ENCODE data around the gene RAB11A. TPM values are rescaled to one million over a fixed set of nuclear protein-coding genes. Genes with fewer than 3 reads are reported as not detected.

Gene RAB11A
- total RNA-seq, result 50.3 and 51.0 TPM in 2 replicates

DNA sequence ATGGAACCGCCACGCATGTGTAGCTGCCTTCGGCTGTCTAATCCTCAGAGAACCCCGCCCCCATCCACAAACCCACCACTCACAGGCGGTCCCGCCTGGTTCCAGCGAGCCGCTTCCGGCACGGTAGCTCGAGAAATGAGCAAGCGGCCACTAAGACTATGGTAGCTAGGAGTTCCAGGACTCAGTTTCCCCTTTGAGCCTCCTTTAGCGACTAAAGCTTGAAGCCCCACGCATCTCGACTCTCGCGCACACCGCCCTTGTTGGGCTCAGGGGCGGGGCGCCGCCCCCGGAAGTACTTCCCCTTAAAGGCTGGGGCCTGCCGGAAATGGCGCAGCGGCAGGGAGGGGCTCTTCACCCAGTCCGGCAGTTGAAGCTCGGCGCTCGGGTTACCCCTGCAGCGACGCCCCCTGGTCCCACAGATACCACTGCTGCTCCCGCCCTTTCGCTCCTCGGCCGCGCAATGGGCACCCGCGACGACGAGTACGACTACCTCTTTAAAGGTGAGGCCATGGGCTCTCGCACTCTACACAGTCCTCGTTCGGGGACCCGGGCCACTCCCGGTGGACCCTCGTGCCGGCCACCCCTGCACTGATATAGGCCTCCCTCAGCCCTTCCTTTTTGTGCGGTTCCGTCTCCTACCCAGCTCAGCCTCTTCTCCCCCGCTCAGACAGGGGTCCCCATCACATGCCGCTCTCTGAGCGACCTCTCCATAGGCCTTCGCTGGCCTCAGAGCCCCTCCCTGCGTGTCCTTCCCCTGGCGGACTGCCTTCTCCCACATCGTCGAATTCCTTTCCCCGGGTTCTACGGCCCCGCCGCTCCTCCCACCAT, at the start of gene RAB11A:
RAB11A (plus strand) TSS at position 366 of the 828 bp plus-strand sequence; CDS start at position 461, 95 bp downstream.
- H3K4me3 ChIP-seq (ENCODE audit: low read depth, low read length), result peak within 1 kb of the TSS; percentile 92
- TF ChIP-seq, protein P1, sequence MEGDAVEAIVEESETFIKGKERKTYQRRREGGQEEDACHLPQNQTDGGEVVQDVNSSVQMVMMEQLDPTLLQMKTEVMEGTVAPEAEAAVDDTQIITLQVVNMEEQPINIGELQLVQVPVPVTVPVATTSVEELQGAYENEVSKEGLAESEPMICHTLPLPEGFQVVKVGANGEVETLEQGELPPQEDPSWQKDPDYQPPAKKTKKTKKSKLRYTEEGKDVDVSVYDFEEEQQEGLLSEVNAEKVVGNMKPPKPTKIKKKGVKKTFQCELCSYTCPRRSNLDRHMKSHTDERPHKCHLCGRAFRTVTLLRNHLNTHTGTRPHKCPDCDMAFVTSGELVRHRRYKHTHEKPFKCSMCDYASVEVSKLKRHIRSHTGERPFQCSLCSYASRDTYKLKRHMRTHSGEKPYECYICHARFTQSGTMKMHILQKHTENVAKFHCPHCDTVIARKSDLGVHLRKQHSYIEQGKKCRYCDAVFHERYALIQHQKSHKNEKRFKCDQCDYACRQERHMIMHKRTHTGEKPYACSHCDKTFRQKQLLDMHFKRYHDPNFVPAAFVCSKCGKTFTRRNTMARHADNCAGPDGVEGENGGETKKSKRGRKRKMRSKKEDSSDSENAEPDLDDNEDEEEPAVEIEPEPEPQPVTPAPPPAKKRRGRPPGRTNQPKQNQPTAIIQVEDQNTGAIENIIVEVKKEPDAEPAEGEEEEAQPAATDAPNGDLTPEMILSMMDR (IDR thresholded peaks at IDR 0.05; ENCODE audit: insufficient read depth, low read depth, low read length), result peak; percentile 40
- DNase-seq (ENCODE audit: low read depth), result peak; percentile 97

- no peak overlapping the region for H3K4me3 ChIP-seq (ENCODE audit: low read depth, low read length)
Measured at GRCh38 chr15:65819563-65819960, 49.7 kb upstream of the RAB11A start.

DNA sequence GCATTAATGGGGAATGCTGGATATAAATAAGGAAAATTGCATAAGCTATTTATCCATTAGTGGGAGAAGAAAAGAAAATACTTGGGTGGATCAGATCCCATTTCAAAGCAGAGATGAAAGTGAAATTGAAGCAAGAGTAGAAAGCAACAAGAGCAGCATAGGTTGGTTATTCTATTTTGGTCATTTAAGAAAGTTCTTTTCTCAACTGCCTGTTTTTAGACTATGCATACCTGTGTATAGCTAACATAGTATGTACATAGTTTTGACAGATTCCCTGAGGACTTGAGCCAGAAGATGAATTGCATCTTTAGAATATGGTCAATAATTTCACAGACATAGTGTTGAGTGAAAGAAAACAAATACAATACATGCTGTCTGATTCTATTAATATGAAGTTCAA, 48.2 kb upstream of the RAB11A start:
- H3K4me3 ChIP-seq (ENCODE audit: low read depth, low read length), result no peak overlapping the region
- no peak for DNase-seq (ENCODE audit: low read depth)
- TF ChIP-seq, protein P1 (IDR thresholded peaks at IDR 0.05; ENCODE audit: insufficient read depth, low read depth, low read length), result no peak

More at GRCh38 chr15:65819563-65819960, 49.7 kb upstream of the RAB11A start:
- DNase-seq (ENCODE audit: low read depth), result peak; percentile 60
- TF ChIP-seq, protein P1 (IDR thresholded peaks at IDR 0.05; ENCODE audit: insufficient read depth, low read depth, low read length), result no peak

DNA sequence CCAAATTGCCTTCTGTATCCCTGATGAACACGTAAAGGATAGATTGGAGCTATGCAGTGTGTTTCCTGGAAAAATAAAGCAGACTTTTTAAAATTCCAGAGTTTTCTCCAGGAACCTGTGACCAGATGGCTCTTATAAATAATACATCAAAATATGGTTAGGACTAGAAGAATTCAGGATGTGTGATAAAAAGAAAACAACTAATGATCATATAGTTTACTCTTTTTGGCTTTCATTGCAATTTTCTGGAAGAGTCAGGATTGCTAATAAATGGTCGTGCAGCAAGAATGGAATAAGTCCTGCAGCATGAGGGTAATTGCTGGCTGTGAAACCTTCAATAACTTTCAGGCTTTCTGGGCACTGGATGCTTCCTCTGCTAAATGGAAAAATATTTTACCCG, 47.0 kb upstream of the RAB11A start:
- H3K4me3 ChIP-seq (ENCODE audit: low read depth, low read length), result no peak overlapping the region
- DNase-seq (ENCODE audit: low read depth), result no peak
- TF ChIP-seq, protein P1 (IDR thresholded peaks at IDR 0.05; ENCODE audit: insufficient read depth, low read depth, low read length), result no peak

DNA sequence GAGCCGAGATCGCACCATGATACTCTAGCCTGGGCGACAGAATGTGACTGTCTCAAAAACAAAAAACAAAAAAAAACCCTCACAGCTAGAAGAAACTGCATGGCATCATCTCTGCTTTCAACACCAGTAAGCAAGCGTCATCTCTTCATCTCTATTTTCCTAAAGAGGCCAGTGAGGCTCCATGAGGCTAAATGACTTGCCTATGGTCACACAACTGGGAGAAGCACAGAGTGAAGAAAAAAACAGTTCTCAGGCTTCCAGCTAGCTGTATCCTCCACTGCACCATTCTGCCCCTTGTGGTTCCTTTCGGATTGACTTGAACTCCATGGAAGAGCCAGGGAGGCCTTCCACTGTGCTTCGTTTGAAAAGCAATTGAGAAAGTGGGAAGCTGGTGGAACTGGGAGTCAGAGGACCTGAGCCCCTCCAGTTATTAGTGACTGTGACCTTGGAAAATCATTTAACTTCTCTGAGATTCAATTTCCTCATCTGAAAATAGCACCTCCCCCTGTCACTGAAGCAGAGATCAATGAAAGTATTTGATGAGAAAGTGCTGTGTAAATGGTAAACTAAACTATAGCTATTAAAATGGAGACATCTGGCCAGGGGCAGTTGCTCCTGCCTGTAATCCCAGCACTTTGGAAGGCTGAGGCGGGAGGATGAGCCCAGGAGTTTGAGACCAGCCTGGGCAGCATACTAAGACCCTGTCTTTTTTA, 45.1 kb upstream of the RAB11A start:
- no peak overlapping the region for H3K4me3 ChIP-seq (ENCODE audit: low read depth, low read length)
- peak; percentile 74 for DNase-seq (ENCODE audit: low read depth)
- TF ChIP-seq, protein P1 (IDR thresholded peaks at IDR 0.05; ENCODE audit: insufficient read depth, low read depth, low read length), result peak; percentile 87

GRCh38 chr15:65824941-65825544, 44.2 kb upstream of the RAB11A start:
- peak; percentile 57 for DNase-seq (ENCODE audit: low read depth)
- TF ChIP-seq, protein P1 (IDR thresholded peaks at IDR 0.05; ENCODE audit: insufficient read depth, low read depth, low read length), result no peak
- H3K4me3 ChIP-seq (ENCODE audit: low read depth, low read length), result no peak overlapping the region

All from fibroblast of villous mesenchyme (primary cell).